EL (cell line): ENCODE data around the gene CYP3A5.
"Not testable (repeated sequence)": the region's sequence is repeated elsewhere in the genome, so short reads cannot be mapped to it uniquely, and the experiment has no call there.

ENCODE experiments used
- DNase-seq: peaks from one replicate; pipeline ENCODE4 v3.0.0-alpha.2; 2016

CYP3A5 gene

DNA sequence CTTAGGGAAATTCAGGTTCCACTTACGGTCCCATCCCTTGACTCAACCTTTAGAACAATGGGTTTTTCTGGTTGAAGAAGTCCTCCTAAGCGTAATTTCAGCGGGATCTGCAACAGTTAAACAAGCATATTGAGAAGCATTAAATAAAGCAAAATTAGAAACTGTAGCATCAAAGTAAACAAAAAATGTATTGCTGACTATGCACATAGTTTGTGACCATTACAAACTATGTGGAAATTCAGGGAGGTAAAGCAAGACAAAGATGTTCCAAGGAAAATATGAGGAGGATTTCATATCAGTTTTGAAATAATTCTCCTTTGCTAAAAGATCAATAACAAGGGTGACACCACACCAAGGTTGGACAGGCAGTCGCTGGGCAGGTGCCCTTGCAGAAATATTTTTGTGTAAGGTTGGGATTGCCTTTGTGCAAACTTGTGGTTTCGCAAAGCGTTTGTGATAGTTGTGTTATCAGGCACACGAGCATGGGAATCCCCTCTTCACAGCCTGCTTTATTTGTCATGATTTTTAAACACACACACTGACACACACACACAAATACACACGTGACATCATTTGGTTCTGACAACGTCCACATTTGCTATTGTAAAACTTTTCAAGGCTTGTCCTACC is 5.4 kb upstream of the CYP3A5 start:
- DNase-seq, result no peak

DNA sequence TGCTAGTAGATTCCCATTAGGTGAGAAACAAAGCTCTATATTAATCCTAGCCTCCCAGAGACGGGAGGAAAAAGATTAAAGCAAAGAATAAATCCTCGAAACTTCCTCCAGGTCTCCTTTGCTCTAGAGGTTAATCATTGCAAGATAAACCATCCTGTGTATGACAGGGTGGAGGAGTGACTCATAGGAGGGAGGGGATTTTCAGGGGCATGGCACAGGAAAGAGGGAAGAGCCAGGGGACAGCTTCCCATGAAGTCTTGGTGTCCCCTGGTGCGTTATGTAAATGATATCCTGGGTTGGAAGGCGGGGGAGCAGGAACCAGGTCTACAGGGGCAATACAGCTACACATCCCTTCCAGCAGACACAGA is 780 bp downstream of the CYP3A5 start:
- DNase-seq, result peak; percentile 39

GRCh38 chr7:99677648-99678045 is 2.1 kb downstream of the CYP3A5 start:
- no peak for DNase-seq

DNA sequence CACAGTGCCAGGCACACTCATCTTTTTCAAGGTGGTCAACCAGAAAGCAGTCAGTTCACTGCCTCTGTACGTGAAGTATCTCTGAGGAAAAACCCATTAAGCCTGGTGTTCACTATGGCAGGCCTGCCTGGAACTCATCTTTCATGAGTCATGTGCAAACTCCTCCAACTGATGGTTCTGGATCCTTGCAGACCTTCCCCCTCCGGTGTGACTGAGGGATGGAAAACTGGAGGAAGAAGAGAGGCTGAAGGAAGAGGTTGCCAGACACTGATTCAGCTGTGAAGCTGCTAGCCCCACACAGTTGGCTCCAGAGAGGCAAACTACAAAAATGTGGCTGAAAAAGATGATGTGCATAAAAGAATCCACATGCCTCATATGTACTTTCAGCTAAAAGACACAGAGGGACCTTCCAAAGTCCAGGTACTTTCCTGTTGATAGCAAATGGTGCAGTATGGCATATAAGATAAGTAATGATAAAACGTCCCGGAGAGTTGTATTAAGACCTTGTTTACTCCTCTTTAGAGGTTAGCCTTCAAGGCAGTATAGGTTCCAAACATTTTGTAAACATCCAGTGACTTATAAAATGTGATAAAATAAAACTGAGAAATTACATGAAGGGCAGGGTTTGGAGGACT is 2.7 kb downstream of the CYP3A5 start:
- no peak for DNase-seq

DNA sequence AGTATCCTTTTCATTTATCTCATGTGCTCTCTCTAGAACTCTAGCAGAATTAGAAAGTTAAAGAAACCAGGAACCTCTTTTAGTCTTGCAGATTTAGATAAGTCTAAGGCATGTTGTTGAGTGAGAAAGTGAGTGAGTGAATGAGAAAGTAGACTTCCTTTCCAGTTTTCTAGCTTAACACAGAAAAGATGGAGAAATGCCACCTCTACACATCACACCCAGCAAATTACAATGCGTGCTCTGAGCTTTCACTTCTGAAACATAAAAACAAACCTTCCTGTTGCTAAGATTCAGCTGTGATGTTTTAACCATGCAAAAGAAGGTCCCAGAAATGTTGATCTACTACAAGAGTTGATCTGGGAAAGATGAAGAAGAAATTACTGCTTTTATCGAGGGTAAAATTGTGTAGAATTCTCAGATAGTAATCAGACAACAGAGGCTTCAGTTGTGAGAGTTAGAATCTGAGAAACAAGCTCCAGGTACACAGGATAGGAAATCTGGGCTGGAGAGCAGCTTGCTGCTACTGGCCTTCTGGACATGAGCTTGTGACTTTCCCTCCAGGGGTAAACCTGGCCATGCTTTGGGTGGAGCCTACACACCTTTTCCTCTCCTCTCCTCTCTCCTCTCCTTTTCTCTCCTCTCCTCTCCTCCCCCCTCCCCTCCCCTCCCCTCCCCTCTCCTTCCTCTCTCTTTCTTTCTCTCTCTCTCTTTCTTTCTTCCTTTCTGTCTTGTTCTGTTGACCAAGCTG is 4.6 kb downstream of the CYP3A5 start:
- DNase-seq, result no peak

DNA sequence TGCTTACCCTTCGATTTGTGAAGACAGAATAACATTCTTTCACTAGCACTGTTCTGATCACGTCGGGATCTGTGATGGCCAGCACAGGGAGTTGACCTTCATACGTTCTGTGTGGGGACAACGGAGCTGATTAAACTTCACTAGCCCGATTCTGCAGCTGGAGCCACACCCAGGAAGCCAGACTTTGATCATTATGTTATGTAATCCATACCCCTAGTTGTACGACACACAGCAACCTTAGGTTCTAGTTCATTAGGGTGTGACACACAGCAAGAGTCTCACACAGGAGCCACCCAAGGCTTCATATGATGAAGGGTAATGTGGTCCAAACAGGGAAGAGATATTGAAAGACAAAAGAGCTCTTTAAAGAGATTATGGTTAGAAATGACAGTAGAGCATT is 7.2 kb downstream of the CYP3A5 start:
- no peak for DNase-seq

DNA sequence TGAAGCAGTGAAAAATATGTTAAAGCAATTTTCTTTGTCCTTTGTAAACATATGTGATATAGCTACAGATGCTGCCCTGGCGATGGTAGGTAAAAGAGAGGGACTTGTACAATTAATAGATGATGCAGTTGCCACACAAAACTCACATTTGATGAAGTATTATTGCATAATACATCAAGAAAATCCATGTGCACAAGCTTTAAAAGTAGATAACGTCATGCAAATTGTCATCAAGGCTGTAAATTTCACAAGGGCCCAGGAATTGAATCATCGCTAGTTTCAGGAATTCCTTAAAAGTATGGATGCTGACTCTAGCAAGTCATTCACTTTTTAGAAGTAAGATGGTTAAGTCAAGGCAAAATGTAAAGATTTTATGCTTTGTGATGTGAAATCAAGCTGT is 10.0 kb downstream of the CYP3A5 start:
- DNase-seq, result no peak

DNA sequence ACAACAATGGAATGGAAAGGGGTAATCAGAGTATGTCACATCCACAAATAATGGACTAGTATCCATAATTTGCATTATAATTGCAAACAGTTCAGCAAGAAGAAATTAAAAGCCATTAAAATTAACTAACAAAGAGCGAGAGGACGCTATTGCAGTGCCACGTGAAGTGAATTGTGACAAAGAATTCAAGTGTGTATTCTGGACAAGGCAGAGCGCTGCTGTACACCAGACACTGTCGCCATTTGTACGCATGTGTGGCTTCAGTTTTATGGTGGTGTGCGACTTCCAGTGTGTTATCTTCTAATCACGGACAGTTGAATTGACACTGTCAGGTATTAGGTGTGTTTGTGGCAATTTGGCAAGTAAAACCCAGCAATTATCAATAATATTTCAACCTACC is 11.3 kb downstream of the CYP3A5 start:
- DNase-seq, result no peak

GRCh38 chr7:99667179-99667578 is 12.6 kb downstream of the CYP3A5 start:
- no peak for DNase-seq

DNA sequence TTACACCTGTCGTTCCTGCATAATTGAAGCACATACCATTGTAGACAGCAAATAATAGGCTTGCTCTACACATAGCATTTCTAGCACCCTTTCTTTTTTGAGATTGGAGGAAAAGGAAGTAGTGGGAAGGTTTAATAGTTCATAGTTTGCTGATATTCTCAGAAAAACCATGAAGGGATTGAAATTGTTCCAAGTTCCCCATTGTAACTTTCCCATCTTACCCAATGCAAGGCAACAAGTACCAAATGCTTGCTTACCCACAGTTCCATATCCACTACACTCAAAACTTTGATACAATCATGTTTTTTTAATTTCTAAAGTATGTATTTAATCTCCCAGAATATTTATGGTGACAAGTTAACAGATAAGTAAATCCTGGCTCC is 13.8 kb downstream of the CYP3A5 start:
- no peak for DNase-seq

- DNase-seq, result no peak
Measured at GRCh38 chr7:99665312-99666012, 14.3 kb downstream of the CYP3A5 start.

DNA sequence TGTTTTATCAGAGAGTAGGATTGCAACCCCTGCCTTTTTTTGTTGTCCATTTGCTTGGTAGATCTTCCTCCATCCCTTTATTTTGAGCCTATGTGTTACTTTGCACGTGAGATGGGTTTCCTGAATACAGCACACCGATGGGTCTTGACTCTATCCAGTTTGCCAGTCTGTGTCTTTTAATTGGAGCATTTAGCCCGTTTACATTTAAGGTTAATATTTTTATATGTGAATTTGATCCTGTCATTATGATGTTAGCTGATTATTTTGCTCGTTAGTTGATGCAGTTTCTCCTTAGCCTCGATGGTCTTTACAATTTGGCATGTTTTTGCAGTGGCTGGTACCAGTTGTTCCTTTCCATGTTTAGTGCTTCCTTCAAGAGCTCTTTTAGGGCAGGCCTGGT is 21.9 kb downstream of the CYP3A5 start:
- DNase-seq, result not testable (repeated sequence)

DNA sequence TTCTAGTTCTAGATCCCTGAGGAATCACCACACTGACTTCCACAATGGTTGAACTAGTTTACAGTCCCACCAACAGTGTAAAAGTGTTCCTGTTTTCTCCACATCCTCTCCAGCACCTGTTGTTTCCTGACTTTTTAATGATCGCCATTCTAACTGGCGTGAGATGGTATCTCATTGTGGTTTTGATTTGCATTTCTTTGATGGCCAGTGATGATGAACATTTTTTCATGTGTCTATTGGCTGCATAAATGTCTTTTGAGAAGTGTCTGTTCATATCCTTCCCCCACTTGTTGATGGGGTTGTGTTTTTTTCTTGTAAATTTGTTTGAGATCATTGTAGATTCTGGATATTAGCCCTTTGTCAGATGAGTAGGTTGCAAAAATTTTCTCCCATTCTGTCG is 25.2 kb downstream of the CYP3A5 start:
- DNase-seq, result not testable (repeated sequence)

DNA sequence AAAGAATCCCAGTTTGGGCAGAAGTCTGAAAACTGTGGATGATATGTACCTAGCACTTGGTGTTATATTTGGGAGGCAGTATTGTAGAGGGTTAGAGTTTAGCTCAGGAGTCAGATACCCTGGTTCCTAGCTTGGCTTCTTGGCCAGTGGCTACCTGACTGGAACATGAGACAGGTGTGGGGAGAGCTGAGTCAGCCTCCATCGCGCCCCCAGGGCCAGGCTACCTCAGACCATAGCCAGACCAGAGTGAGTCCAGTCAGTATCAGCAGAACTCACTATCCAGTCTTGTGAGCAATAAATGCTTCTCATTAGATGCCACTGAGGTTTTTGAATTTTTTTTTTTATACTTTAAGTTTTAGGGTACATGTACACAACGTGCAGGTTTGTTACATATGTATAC is 26.0 kb downstream of the CYP3A5 start:
- no peak for DNase-seq

- not testable (repeated sequence) for DNase-seq
Measured at GRCh38 chr7:99653269-99653668, 26.5 kb downstream of the CYP3A5 start.

- no peak for DNase-seq
Measured at GRCh38 chr7:99652671-99653070, 27.1 kb downstream of the CYP3A5 start.

GRCh38 chr7:99651290-99651689 is 28.5 kb downstream of the CYP3A5 start:
- no peak for DNase-seq

DNA sequence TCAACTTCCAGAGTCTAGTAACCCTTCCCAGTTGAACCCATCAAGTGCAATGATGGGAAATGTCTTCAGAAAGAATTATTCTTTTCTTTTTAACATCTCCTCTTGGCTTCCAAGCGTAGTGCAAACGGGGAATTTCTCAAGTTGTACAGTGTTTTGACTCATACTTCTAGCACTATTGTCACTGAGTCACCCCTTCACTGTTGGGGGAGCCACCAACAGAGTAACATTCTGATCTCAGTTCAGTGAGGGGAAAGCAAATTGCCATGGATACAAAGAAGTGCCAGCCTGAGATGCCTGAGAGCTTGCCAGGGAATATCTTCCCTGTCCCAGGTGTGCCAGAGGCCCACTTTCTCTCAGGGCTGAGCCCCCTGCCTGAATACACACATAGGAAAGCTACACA is 31.0 kb downstream of the CYP3A5 start:
- DNase-seq, result no peak

DNA sequence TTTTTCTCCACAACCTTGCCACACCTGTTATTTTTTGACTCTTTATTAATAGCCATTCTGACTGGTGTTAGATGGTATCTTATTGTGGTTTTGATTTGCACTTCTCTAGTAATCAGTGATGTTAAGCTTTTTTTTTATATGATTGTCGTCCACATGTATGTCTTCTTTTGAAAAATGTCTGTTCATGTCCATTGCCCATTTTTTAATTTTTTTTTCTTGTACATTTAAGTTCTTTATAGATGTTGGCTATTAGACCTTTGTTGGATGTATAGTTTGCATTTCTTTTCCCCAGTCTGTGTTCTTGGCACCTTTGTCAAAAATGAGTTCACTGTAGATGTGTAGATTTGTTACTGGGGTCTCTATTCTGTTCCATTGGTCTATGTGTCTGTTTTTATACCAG is 34.2 kb downstream of the CYP3A5 start:
- no peak for DNase-seq

DNA sequence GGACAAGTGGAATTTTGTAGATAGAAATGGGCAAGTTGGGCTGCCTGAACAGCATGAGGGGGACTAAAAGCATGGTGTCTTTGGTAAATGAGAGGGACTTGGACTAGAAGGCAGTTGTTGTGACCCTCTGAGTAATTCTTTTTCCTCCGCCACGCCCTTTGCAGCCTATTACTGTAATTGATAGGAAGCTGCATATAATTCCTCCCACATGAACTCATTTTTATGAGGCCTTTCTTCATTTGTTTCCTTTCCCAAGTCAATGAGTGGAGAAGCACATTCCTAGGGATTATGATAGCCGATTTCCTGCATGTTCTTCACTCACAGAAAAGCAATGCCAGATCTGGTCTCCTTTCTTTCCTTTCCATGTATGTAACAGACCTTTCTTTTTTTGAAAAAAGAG is 35.4 kb downstream of the CYP3A5 start:
- DNase-seq, result peak; percentile 14

DNA sequence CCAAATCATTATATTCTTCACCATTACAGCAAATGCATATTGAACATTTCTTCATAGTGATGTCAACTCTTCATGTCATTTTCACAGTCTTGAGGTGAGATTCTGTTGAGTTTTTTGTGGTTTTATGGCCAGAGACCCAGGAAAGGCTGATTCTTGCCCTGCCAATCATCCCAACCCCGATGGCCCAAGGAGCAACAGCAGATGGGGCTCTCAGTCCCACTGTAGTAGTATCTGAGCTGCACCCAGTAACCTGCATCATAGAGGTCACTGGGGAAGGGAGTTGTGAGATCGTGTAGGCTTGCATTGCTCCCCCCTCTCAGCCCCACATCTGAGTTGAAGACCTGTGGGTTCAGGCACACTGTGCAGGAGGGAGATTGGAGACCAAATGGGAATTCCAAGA is 36.3 kb downstream of the CYP3A5 start:
- DNase-seq, result no peak

GRCh38 chr7:99642027-99642426 is 37.8 kb downstream of the CYP3A5 start:
- no peak for DNase-seq

DNA sequence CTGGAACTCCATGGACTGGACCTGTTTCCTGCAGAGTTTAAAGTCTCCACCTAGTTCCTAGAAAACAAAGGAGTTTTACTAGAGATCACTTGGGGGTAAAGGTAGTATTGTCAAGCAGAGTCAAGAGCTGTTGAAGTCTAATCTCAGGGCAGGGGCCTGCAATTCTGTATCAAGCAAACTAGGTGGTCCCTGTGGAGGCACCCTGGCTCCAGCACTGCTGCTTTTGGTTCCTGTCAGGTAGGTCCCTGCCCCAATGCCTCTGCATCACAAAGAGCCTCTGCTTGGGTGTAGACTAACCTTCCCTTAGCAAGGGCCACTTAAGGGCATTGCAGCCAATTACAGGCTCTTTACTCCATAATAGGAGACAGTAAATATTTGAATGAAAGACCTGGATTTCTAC is 40.5 kb downstream of the CYP3A5 start:
- DNase-seq, result no peak

GRCh38 chr7:99638731-99639130 is 41.1 kb downstream of the CYP3A5 start:
- no peak for DNase-seq
